HepG2 (cell line): Measurements from ENCODE around the gene VGLL4. TPM values are rescaled to one million over a fixed set of nuclear protein-coding genes. Genes with fewer than 3 reads are reported as not detected.

Experiments used
- ATAC-seq: fragments of 200-7000 bp; cut with Tn5 transposase; 3 replicates; pipeline ENCODE4 v1.9.1; 2020; ENCODE audit warnings: mild to moderate bottlenecking, moderate library complexity
- BruUV-seq: library from RNA; stranded (reverse); fragments of 400-500 nt; replicated peaks from 2 replicates; lab custom pipeline; 2021; lab: Mats Ljungman, UMichigan
- CTCF ChIA-PET: fragments of 300-600 bp; formaldehyde crosslinking; extraction: SDS; loops from one replicate; lab custom pipeline; 2021; ENCODE audit warnings: low total read pairs, inconsistent platforms, low intra/inter-chr PET ratio; lab: Yijun Ruan, JAX
- POLR2A ChIA-PET: fragments of 350-600 bp; sonication (Branson Sonifier 250); formaldehyde crosslinking; loops from one replicate; lab custom pipeline; 2020; ENCODE audit warnings: antibody characterized with exemption, inconsistent platforms; lab: Yijun Ruan, JAX
- DNase-seq: peaks from one replicate; pipeline ENCODE4 v3.0.0-alpha.2; 2015; ENCODE audit warnings: low spot score
- FAIRE-seq: peaks from 3 replicates; lab custom pipeline; 2011; peaks lifted over from hg19 to GRCh38; lab: Jason Lieb, UNC
- H2AFZ ChIP-seq: one replicate; pipeline ENCODE4 v1.6.1; 2011; ENCODE audit warnings: low read length, inconsistent platforms
- H3K27ac ChIP-seq: fragments of 300-600 bp; 3 replicates; pipeline ENCODE4 v1.8.0; 2011; ENCODE audit warnings: mixed run types, mild to moderate bottlenecking, mixed read lengths, low read length, inconsistent platforms; ENCODE audit not compliant: insufficient read depth; ENCODE audit errors: extremely low read length
- H3K27me3 ChIP-seq, 2 experiments: fragments of 200-600 bp in 1 of 2; 2 replicates in 1 of 2; 3 replicates in 1 of 2; pipeline versions ENCODE4 v1.6.0 to v1.8.0; 2011; ENCODE audit warnings: low read length in 2 of 2, mild to moderate bottlenecking in 2 of 2, moderate library complexity in 2 of 2, inconsistent platforms in 1 of 2; ENCODE audit not compliant: insufficient read depth in 2 of 2, control insufficient read depth in 1 of 2
- H3K36me3 ChIP-seq, 2 experiments: fragments of 200-600 bp in 1 of 2; replicated peaks in 1 of 2; 2 replicates in 1 of 2; 3 replicates in 1 of 2; pipeline versions ENCODE4 v1.5.1 to v1.8.0; 2011; ENCODE audit warnings: low read length in 2 of 2, inconsistent platforms in 1 of 2; ENCODE audit not compliant: insufficient read depth in 2 of 2, control insufficient read depth in 1 of 2
- H3K4me1 ChIP-seq: 2 replicates; pipeline ENCODE4 v1.5.1; 2012; ENCODE audit warnings: low read length, inconsistent platforms; ENCODE audit not compliant: insufficient read depth
- H3K4me2 ChIP-seq: 2 replicates; pipeline ENCODE4 v1.6.0; 2011; ENCODE audit warnings: low read depth, low read length, inconsistent platforms
- H3K4me3 ChIP-seq, 3 experiments: fragments of 200-600 bp in 1 of 3; sonication (generic), shearing (Covaris generic) in 1 of 3; replicated peaks in 1 of 3; 2 replicates each; pipeline ENCODE4 v1.5.1; 2011 to 2016; ENCODE audit warnings: low read length in 3 of 3, inconsistent platforms in 2 of 3, low read depth in 2 of 3, mild to moderate bottlenecking in 2 of 3, control low read depth in 1 of 3, mixed read lengths in 1 of 3; ENCODE audit not compliant: insufficient read depth in 1 of 3
- H3K79me2 ChIP-seq: one replicate; pipeline ENCODE4 v1.6.1; 2011; ENCODE audit warnings: low read length, inconsistent platforms; ENCODE audit not compliant: insufficient read depth
- H3K9ac ChIP-seq: 2 replicates; pipeline ENCODE4 v1.6.0; 2011; ENCODE audit warnings: mild to moderate bottlenecking, low read depth, low read length, inconsistent platforms; ENCODE audit not compliant: insufficient read depth
- H3K9me3 ChIP-seq: 2 replicates; pipeline ENCODE4 v1.5.1; 2012; ENCODE audit warnings: mild to moderate bottlenecking, low read length
- H4K20me1 ChIP-seq: 2 replicates; pipeline ENCODE4 v1.6.0; 2011; ENCODE audit warnings: inconsistent platforms, mild to moderate bottlenecking, low read length, moderate library complexity; ENCODE audit not compliant: insufficient read depth
- ELF4 ChIP-seq: sonication (generic); formaldehyde crosslinking; IDR thresholded peaks from 2 replicates; pipeline ENCODE4 v1.5.0; 2020; ENCODE audit warnings: missing genetic modification reagents, mild to moderate bottlenecking, moderate library complexity, borderline replicate concordance
- HOXD1 ChIP-seq: sonication (generic); formaldehyde crosslinking; IDR thresholded peaks from 2 replicates; pipeline ENCODE4 v1.5.0; 2020; ENCODE audit warnings: missing genetic modification reagents
- KDM3A ChIP-seq: IDR thresholded peaks from 2 replicates; pipeline ENCODE4 v1.6.1; 2018; ENCODE audit warnings: low read depth, missing compliant biosample characterization
- MYC ChIP-seq: sonication (generic); formaldehyde crosslinking; IDR thresholded peaks from 2 replicates; pipeline ENCODE4 v1.9.0; 2021; ENCODE audit warnings: missing genetic modification reagents, borderline replicate concordance
- NFKB2 ChIP-seq: sonication (generic); formaldehyde crosslinking; IDR thresholded peaks from 2 replicates; pipeline ENCODE4 v1.4.0; 2020; ENCODE audit warnings: missing genetic modification reagents, borderline replicate concordance
- NR2C2 ChIP-seq: sonication (generic); formaldehyde crosslinking; IDR thresholded peaks from 2 replicates; pipeline ENCODE4 v1.4.0; 2020; ENCODE audit warnings: missing genetic modification reagents, mild to moderate bottlenecking, moderate library complexity, borderline replicate concordance
- SALL1 ChIP-seq: sonication (generic); formaldehyde crosslinking; IDR thresholded peaks from 2 replicates; pipeline ENCODE4 v1.8.0; 2022; ENCODE audit warnings: mild to moderate bottlenecking, missing genetic modification reagents
- SNAI1 ChIP-seq: sonication (generic); formaldehyde crosslinking; IDR thresholded peaks from 2 replicates; pipeline ENCODE4 v1.5.0; 2020; ENCODE audit warnings: mild to moderate bottlenecking, missing genetic modification reagents, borderline replicate concordance
- TCF7 ChIP-seq: sonication (generic); IDR thresholded peaks from 2 replicates; pipeline ENCODE4 v1.6.1; 2016; ENCODE audit warnings: antibody characterized with exemption, low read depth
- U2AF1 ChIP-seq: fragments of 200-400 bp; formaldehyde crosslinking; optimal IDR thresholded peaks from 2 replicates; pipeline ENCODE3; 2017; ENCODE audit warnings: mild to moderate bottlenecking, low read depth, low read length
- ZNF20 ChIP-seq: sonication (generic); formaldehyde crosslinking; IDR thresholded peaks from 2 replicates; pipeline ENCODE4 v1.4.0; 2020; ENCODE audit warnings: mild to moderate bottlenecking, moderate library complexity, missing genetic modification reagents
- ZNF572 ChIP-seq: sonication (generic); formaldehyde crosslinking; IDR thresholded peaks from 2 replicates; pipeline ENCODE4 v1.5.1; 2020; ENCODE audit warnings: mild to moderate bottlenecking, missing genetic modification reagents
- ZNF841 ChIP-seq: sonication (generic); formaldehyde crosslinking; IDR thresholded peaks from 2 replicates; pipeline ENCODE4 v1.8.1; 2023; ENCODE audit warnings: missing genetic modification reagents, borderline replicate concordance
- WGBS: methylation state at CpG from one replicate; pipeline ENCODE4 v1.1.6; 2017; ENCODE audit warnings: low lambda C conversion rate; 5-methylcytosine and 5-hydroxymethylcytosine counted together
- in situ Hi-C: cut with HindIII; loops from 2 replicates; pipeline ENCODE4 v1.10.0; 2017; ENCODE audit warnings: low pct_unique_long_range_greater_than_20kb; ENCODE audit not compliant: extremely low pct_ligation_motif_present
- intact Hi-C: fragments of 100-400 bp; cut with micrococcal nuclease; formaldehyde crosslinking; loops from one replicate; pipeline ENCODE4 v1.10.0; 2022; ENCODE audit not compliant: unreplicated experiment
- polyA plus RNA-seq, 8 experiments: library from polyadenylated mRNA; depleted of rRNA in 3 of 8; stranded (reverse) in 7 of 8; unstranded in 1 of 8; fragments of >200 nt; fragmentation: Illumina TruSeq in 4 of 8; extraction: Trizol in 4 of 8; gene quantifications; 2 replicates each; pipeline versions ENCODE4 v1.2.1 to v1.2.3, GENCODE V29; 2011 to 2016; ENCODE audit warnings: low read depth in 4 of 8, missing spikeins in 1 of 8, mixed read lengths in 1 of 8; ENCODE audit not compliant: insufficient read depth in 1 of 8
- total RNA-seq, 5 experiments: library from RNA; depleted of rRNA; stranded (reverse); fragments of >200 nt; fragmentation: Illumina TruSeq; extraction: Trizol; gene quantifications; 2 replicates each; pipeline ENCODE4 v1.2.3, GENCODE V29; 2016; ENCODE audit warnings: low read depth in 1 of 5
- TF ChIP-seq, protein P1 (sequence below): sonication (generic); formaldehyde crosslinking; IDR thresholded peaks from 2 replicates; pipeline ENCODE4 v1.4.0; 2020; ENCODE audit warnings: missing genetic modification reagents
- TF ChIP-seq, protein P2 (sequence below): sonication (generic); formaldehyde crosslinking; IDR thresholded peaks from 2 replicates; pipeline ENCODE4 v1.5.0; 2020; ENCODE audit warnings: mild to moderate bottlenecking, missing genetic modification reagents, borderline replicate concordance
- TF ChIP-seq, protein P3 (sequence below): sonication (generic); formaldehyde crosslinking; IDR thresholded peaks from 2 replicates; pipeline ENCODE4 v1.4.0; 2020; ENCODE audit warnings: missing genetic modification reagents

The VGLL4 gene
- total and polyA plus RNA-seq, 2 of the 13 experiments (the other 11 are each of a cell fraction or from before 2014, with no cell fraction given) = 23.2 to 39.0 TPM

DNA sequence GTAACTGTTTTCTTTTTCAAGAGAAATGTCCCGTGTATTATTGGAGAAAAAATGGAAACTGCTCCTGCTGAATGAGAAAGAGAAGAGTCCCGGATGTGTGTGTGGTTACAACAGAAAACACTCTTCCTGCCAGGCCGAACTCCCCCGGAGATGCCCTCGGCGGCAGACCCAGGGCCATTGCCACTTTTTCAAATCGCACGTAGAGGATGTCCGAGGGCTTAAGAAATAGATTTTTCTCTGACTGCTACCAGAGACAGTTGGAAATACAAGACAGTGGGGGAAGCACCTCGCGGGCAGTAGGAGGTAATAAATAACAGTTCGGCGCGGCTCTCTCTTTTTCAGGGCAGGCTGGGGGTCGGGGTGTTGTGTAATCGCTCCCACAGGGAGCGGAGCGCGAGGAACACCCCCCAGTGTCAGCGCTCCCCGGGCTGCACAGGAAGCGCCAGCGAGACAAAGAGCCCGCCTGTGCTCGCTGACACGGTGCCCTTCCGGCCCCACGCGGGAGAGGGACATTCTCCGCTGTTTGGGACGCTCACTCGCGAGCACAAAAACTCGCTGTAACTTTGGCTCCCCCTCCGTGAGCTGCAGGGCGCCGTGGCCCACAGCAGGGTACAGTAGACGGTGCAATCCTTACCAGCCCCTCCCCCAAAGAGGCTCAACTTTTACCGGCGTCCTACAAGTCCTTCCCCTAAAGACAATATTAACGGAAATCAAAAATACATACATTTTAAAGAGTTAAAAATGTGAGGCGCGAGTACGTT, 1.1 kb downstream of the VGLL4 start:
- in situ Hi-C loops = loop anchor here (5.0 kb wide), 1 partner anchor 50 kb away; no protein-coding TSS in a partner anchor
- H3K79me2 ChIP-seq = peaks cover 57% of the 10 kb centered on the region
- FAIRE-seq (no peak), ATAC-seq (peak; percentile 70), DNase-seq (peak; percentile 70)
- no peaks in the 10 kb centered on the region; the same call in 1 of the 2 replicates for H4K20me1 ChIP-seq
- CTCF ChIA-PET = interaction anchor here (0.7 kb wide), 1 partner anchor 16 kb away, joined by 3 read pairs; no protein-coding TSS in a partner anchor
- POLR2A ChIA-PET = interaction anchor here (1.6 to 2.0 kb wide), 4 partner anchors 17 to 52 kb away, joined by 8 to 15 read pairs (median 11); no protein-coding TSS in a partner anchor
- TSS peak; percentile 88 for BruUV-seq
- H3K27ac ChIP-seq = peak overlapping the region; percentile 90
- peak overlapping the region; percentile 87 for H3K9ac ChIP-seq
- 0% methylated on average over 22 of the region's 44 CpGs for WGBS
- intact Hi-C loops = loop anchor here (1.0 to 5.0 kb wide), 3 partner anchors 24 to 51 kb away; no protein-coding TSS in a partner anchor
- no peak overlapping the region for H2AFZ ChIP-seq
- H3K9me3 ChIP-seq = no peaks in the 10 kb centered on the region
- peaks cover 0 to 5% of the 10 kb centered on the region in 2 experiments; a peak in 1 of 5 replicates for H3K36me3 ChIP-seq
- H3K4me2 ChIP-seq = peak overlapping the region; percentile 83
- H3K27me3 ChIP-seq = no peaks in the 10 kb centered on the region; a peak in 1 of 5 replicates
- peaks cover 37% of the 10 kb centered on the region for H3K4me1 ChIP-seq
- peak overlapping the region; percentile 85 to 89 (median 88) for H3K4me3 ChIP-seq
- peak; percentile 57; the same call in 1 of the 2 replicates for TF ChIP-seq KDM3A (CRISPR knock-in tag)
- peak; percentile 85; the same call in 1 of the 2 replicates for TF ChIP-seq NFKB2 (CRISPR knock-in tag)
- TF ChIP-seq U2AF1 = peak; percentile 60
- TF ChIP-seq SNAI1 (CRISPR knock-in tag) = peak; percentile 88; the same call in 1 of the 2 replicates
- TF ChIP-seq, protein P1, sequence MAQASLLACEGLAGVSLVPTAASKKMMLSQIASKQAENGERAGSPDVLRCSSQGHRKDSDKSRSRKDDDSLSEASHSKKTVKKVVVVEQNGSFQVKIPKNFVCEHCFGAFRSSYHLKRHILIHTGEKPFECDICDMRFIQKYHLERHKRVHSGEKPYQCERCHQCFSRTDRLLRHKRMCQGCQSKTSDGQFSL (CRISPR knock-in tag) = peak; percentile 75; the same call in 1 of the 2 replicates
- TF ChIP-seq, protein P2, sequence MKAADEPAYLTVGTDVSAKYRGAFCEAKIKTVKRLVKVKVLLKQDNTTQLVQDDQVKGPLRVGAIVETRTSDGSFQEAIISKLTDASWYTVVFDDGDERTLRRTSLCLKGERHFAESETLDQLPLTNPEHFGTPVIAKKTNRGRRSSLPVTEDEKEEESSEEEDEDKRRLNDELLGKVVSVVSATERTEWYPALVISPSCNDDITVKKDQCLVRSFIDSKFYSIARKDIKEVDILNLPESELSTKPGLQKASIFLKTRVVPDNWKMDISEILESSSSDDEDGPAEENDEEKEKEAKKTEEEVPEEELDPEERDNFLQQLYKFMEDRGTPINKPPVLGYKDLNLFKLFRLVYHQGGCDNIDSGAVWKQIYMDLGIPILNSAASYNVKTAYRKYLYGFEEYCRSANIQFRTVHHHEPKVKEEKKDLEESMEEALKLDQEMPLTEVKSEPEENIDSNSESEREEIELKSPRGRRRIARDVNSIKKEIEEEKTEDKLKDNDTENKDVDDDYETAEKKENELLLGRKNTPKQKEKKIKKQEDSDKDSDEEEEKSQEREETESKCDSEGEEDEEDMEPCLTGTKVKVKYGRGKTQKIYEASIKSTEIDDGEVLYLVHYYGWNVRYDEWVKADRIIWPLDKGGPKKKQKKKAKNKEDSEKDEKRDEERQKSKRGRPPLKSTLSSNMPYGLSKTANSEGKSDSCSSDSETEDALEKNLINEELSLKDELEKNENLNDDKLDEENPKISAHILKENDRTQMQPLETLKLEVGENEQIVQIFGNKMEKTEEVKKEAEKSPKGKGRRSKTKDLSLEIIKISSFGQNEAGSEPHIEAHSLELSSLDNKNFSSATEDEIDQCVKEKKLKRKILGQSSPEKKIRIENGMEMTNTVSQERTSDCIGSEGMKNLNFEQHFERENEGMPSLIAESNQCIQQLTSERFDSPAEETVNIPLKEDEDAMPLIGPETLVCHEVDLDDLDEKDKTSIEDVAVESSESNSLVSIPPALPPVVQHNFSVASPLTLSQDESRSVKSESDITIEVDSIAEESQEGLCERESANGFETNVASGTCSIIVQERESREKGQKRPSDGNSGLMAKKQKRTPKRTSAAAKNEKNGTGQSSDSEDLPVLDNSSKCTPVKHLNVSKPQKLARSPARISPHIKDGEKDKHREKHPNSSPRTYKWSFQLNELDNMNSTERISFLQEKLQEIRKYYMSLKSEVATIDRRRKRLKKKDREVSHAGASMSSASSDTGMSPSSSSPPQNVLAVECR (CRISPR knock-in tag) = peak; percentile 75; the same call in 1 of the 2 replicates
- 0 out of 2 replicates have a peak, but pooled peaks have one; percentile 24 for TF ChIP-seq ELF4 (CRISPR knock-in tag)
- TF ChIP-seq NR2C2 (CRISPR knock-in tag) = 0 out of 2 replicates have a peak, but pooled peaks have one; percentile 22
- TF ChIP-seq SALL1 = peak; percentile 86
- TF ChIP-seq ZNF20 (CRISPR knock-in tag) = 0 out of 2 replicates have a peak, but pooled peaks have one; percentile 31
- TF ChIP-seq HOXD1 = 0 out of 2 replicates have a peak, but pooled peaks have one; percentile 38
- TF ChIP-seq, protein P3, sequence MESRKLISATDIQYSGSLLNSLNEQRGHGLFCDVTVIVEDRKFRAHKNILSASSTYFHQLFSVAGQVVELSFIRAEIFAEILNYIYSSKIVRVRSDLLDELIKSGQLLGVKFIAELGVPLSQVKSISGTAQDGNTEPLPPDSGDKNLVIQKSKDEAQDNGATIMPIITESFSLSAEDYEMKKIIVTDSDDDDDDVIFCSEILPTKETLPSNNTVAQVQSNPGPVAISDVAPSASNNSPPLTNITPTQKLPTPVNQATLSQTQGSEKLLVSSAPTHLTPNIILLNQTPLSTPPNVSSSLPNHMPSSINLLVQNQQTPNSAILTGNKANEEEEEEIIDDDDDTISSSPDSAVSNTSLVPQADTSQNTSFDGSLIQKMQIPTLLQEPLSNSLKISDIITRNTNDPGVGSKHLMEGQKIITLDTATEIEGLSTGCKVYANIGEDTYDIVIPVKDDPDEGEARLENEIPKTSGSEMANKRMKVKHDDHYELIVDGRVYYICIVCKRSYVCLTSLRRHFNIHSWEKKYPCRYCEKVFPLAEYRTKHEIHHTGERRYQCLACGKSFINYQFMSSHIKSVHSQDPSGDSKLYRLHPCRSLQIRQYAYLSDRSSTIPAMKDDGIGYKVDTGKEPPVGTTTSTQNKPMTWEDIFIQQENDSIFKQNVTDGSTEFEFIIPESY (CRISPR knock-in tag) = peak; percentile 6; the same call in 1 of the 2 replicates
- no peak for TF ChIP-seq ZNF841 (CRISPR knock-in tag)
- TF ChIP-seq ZNF572 (CRISPR knock-in tag) = no peak
- TF ChIP-seq TCF7 = peak; percentile 13; the same call in 1 of the 2 replicates
- peak; percentile 85; the same call in 1 of the 2 replicates for TF ChIP-seq MYC (CRISPR knock-in tag)
